HG03139 (cell line): ENCODE data around the gene PRKCE.

ENCODE experiments used
- ATAC-seq: cut with Tn5 transposase; IDR thresholded peaks from one replicate; pipeline ENCODE4 v1.9.1; 2021; ENCODE audit not compliant: unreplicated experiment

Gene PRKCE

GRCh38 chr2:46003903-46004473, 352.5 kb downstream of the PRKCE start:
- ATAC-seq: no peak

GRCh38 chr2:46006473-46007025, 355.1 kb downstream of the PRKCE start:
- no peak for ATAC-seq

- ATAC-seq: no peak
Measured at GRCh38 chr2:46007412-46007811, 355.9 kb downstream of the PRKCE start.

- no peak for ATAC-seq
Measured at GRCh38 chr2:46008091-46008870, 356.8 kb downstream of the PRKCE start.

GRCh38 chr2:46009315-46009714, 357.8 kb downstream of the PRKCE start:
- no peak for ATAC-seq

- no peak for ATAC-seq
Measured at GRCh38 chr2:46009772-46010171, 358.3 kb downstream of the PRKCE start.

GRCh38 chr2:46010223-46010924, 358.9 kb downstream of the PRKCE start:
- no peak for ATAC-seq

GRCh38 chr2:46010925-46011490, 359.5 kb downstream of the PRKCE start:
- ATAC-seq: no peak

- ATAC-seq: no peak
Measured at GRCh38 chr2:46012618-46013240, 361.3 kb downstream of the PRKCE start.

- no peak for ATAC-seq
Measured at GRCh38 chr2:46013726-46014125, 362.3 kb downstream of the PRKCE start.

- ATAC-seq: no peak
Measured at GRCh38 chr2:46014911-46015654, 363.6 kb downstream of the PRKCE start.

- ATAC-seq: no peak
Measured at GRCh38 chr2:46015671-46016070, 364.2 kb downstream of the PRKCE start.

GRCh38 chr2:46016091-46016490, 364.6 kb downstream of the PRKCE start:
- ATAC-seq: no peak

- no peak for ATAC-seq
Measured at GRCh38 chr2:46018773-46019591, 367.5 kb downstream of the PRKCE start.

GRCh38 chr2:46020416-46020815, 368.9 kb downstream of the PRKCE start:
- no peak for ATAC-seq

GRCh38 chr2:46023165-46023854, 371.8 kb downstream of the PRKCE start:
- no peak for ATAC-seq

- no peak for ATAC-seq
Measured at GRCh38 chr2:46024146-46024779, 372.8 kb downstream of the PRKCE start.

GRCh38 chr2:46025081-46025480, 373.6 kb downstream of the PRKCE start:
- ATAC-seq: no peak
